GM19043 (cell line): ENCODE measurements around the gene SLCO1B1.

Source experiments
- ATAC-seq: cut with Tn5 transposase; IDR thresholded peaks from one replicate; pipeline ENCODE4 v1.9.1; 2021; ENCODE audit warnings: low read depth; ENCODE audit not compliant: unreplicated experiment

The SLCO1B1 gene

GRCh38 chr12:21219206-21219605 is 88.2 kb downstream of the SLCO1B1 start:
- ATAC-seq = no peak

GRCh38 chr12:21220266-21220665 is 89.3 kb downstream of the SLCO1B1 start:
- ATAC-seq = no peak

- ATAC-seq = no peak
Measured at GRCh38 chr12:21221072-21221471, 90.1 kb downstream of the SLCO1B1 start.

GRCh38 chr12:21221778-21222177 is 90.8 kb downstream of the SLCO1B1 start:
- ATAC-seq = no peak

GRCh38 chr12:21223930-21224329 is 92.9 kb downstream of the SLCO1B1 start:
- no peak for ATAC-seq

- ATAC-seq = no peak
Measured at GRCh38 chr12:21234395-21234794, 103.4 kb downstream of the SLCO1B1 start.

- no peak for ATAC-seq
Measured at GRCh38 chr12:21239866-21240265, 108.9 kb downstream of the SLCO1B1 start.

- ATAC-seq = no peak
Measured at GRCh38 chr12:21248679-21249078, 117.7 kb downstream of the SLCO1B1 start.

- no peak for ATAC-seq
Measured at GRCh38 chr12:21252070-21252469, 121.1 kb downstream of the SLCO1B1 start.

GRCh38 chr12:21257172-21257571 is 126.2 kb downstream of the SLCO1B1 start:
- ATAC-seq = no peak

GRCh38 chr12:21264232-21264631 is 133.2 kb downstream of the SLCO1B1 start:
- no peak for ATAC-seq

GRCh38 chr12:21265932-21266331 is 134.9 kb downstream of the SLCO1B1 start:
- no peak for ATAC-seq

GRCh38 chr12:21276826-21277225 is 145.8 kb downstream of the SLCO1B1 start:
- no peak for ATAC-seq
